CD4-positive, alpha-beta T cell treated with Interferon alpha-2 for 1 hour (primary cell): ENCODE measurements around the gene MAL.

Source experiments
- DNase-seq, 2 donors: peaks; one replicate each; pipeline ENCODE4 v3.0.0-alpha.2; 2020 to 2022

MAL gene

DNA sequence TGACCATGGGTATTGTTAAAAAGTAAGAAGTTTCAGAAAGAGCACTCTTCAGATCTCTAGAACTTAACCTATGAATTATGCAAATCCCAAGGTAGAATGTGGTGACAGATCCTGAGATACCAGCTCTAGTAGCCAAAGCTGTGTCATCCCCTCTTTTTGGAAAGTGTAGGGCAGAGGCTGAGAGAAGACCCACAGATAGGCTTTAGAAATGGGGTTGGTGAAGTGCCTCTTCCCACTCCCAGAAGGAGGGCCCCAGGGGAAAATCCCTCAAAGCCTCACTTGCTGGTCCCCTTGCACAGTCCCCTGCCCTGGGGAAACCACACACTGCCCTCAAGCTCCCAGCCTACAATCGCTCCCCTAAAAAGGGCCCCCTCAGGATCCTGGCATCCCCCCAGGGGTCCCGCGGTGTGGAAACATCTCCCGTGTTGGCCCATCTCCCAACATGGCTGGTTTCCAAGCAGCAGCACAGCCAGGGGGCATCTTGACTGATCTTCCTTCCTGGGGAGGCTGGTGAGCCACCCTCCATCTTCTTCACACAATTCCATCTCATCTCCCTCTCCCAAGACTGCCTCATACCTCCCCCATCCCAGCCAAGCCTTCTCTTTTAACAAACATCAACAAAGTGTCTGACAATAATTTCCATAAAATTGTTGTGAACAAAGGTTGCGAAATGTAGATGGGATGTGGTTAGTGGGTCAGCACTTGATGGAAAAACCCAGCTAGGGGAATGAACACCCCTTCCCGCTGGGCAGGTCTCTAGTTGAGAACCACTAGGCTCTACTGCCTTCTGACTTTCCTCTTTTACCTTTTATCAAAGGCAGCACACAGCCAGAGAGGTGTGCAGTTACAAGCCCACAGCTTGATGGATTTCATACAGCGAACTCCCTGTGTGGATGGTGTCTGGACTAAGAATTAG, 25.1 kb downstream of the MAL start:
- no peak for DNase-seq

DNA sequence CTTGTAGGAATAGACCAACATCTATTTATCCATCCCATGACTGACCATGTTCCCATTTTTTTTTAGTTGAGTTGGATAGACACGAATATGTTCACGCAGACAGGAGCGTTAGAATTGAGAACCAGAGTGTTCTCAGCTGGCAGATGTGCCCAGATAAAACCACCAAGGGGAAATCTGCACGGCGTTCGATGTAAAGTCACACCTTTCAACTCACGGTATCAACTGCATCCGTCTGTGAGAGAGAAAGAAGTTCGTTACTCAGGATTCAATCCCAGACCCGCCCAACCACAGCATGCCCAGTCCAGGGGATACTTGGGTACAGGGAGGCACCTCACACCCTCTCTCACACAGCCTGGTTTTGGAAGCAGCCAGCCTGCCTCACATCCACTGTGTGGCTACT, 26.1 kb downstream of the MAL start:
- no peak for DNase-seq

DNA sequence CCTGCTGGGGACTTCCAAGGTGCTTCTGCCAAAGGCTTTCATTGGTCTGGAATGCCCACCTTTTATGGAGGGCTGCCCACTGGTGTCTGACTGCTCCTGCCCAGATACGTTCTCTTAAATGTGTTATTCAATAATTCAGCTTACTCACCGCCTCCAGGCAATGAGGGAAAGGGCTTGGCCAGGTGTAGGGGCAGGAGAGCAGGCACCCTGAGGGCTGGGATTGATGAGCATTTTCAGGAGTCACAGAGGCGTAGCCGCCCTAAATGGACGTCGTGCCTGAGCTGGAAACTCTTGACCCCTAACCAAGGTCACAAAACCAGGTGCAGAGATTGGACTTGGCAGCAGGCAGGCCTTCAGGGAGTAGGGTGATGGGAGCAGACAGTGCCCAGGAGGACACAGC, 26.8 kb downstream of the MAL start:
- DNase-seq, result no peak

DNA sequence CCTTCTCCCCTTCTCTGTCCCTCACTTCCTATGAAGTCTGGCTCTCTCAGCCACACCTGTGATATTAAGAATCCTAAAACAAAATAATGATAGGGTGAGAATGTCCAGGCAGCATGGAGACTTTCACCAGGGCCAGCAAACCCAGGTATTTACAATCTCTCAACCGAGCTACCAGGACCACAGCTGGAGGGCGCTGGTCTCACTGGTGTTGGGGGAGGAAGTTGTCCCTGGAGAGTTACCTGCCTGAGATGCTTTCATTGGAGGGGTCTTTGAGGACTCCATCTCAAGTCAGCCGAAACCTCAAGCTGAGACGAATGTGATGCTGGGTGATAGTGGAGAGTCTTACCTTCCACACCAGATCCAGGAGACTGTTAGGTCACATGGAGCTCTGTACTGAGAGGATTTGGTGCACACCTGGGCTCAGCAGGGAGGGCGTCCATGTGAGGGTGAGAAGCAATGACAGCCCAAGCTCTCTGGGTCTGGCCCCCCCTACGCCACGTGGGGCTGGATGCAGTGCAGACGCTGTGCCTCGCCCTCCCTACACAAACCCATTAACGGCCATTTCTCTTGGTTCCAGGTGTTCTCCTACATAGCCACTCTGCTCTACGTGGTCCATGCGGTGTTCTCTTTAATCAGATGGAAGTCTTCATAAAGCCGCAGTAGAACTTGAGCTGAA, 27.4 kb downstream of the MAL start:
- DNase-seq, result no peak

DNA sequence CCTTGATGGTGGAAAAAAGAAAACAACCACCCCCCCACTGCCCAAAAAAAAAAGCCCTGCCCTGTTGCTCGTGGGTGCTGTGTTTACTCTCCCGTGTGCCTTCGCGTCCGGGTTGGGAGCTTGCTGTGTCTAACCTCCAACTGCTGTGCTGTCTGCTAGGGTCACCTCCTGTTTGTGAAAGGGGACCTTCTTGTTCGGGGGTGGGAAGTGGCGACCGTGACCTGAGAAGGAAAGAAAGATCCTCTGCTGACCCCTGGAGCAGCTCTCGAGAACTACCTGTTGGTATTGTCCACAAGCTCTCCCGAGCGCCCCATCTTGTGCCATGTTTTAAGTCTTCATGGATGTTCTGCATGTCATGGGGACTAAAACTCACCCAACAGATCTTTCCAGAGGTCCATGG, 28.0 kb downstream of the MAL start:
- no peak for DNase-seq

DNA sequence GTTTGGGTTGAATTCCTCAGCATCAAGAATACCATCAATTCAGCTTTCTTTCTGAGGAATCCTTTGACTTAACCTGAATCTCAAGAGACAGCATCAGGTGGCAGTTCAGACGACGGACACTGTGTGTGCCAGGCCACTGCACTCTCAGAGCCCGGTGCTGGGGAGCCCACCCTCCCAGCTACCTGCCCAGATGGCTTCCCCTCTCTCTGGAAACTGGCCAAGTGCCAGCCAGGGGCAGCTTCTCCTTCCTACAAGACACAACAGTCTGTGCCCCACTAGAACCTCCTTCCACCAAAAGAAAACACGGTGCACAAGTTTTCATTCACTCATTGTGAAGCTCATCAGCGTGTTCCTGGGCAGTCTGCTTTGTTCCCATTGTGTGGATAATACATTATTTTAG, 28.5 kb downstream of the MAL start:
- no peak for DNase-seq

DNA sequence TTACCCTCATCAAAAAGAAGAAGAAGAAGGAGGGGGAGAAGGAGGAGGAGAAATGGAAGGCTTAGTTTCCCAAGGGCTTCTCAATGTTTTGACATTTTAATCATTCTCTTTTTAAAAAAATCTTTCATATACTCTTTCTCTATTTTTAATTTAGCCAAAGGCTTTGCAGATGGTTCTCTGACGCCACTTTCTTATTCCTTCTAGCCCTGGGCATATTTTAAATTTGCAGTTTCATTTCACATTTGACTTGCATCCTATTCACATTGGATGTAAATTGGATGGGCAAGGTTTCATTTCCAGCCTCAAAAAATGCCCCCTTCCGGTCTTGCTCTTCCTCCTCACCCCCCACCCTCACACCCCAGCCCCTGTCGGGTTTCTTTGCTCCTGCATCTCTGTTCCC, 29.8 kb downstream of the MAL start:
- no peak for DNase-seq

DNA sequence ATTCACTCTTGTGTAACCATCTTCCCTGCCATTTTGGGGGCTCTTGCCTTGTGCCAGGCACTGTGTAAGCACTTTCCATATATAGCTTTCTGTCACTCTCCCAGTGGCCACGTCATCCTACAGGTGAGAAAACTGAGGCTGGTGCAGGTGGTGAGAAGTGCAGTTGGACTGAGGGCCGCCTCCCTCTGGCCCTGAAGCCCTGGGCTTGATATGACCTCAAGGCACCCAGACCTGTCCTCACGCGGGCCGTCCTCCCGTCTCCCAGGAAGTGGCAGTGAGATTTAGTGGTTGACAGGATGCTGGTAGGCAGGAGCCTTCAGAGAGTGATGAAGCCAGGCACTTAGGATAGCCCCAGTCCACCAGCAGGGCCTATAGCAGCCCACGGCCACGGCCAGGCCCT, 30.5 kb downstream of the MAL start:
- DNase-seq, result no peak

DNA sequence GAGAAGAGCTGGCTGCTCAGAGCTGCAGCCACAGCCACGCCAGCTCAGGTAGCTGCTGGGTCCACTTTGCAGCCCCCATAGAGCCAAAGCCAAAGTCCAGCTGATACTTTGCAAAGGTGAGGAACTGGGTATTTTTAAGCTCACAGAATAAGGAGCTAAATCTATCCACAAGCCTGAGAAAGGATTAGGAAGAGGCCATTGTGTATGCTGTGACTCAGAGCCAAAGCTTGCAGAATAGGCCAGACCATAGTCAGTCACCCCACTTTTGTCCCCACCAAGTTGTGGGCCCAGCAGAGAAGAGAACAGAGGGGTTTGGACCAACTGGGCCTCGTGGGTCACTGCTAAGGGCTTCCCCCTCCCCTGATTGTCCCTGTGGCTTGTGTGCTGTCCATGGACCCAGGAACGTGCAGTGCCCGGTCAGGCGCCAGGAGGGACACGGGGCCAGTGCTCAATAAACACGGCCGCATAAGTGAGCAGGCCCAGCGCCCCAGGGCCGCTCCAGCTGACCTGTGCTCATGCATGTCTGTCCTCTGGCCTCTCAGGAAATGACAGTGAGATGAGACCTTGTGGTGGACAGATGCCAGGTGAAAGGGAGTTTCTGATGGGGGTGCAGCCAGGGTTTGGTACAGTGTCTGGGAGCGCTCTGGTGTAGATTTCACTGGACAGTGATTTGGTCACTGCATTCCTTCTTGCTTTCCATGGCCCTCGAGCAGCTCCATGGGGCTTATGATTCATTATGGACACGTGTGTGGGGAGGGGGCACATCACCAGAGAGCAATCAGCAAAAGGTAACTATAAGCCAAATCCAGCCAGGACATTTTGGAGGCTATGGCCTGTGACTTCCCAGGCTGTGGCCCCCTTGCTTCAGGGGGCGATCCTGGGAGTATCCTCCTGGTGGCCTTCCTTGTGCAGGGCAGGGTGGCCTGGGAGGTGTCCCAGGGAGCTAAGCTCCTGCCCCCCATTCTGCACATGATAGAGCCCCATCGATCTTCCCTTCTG, 31.3 kb downstream of the MAL start:
- DNase-seq, result no peak

DNA sequence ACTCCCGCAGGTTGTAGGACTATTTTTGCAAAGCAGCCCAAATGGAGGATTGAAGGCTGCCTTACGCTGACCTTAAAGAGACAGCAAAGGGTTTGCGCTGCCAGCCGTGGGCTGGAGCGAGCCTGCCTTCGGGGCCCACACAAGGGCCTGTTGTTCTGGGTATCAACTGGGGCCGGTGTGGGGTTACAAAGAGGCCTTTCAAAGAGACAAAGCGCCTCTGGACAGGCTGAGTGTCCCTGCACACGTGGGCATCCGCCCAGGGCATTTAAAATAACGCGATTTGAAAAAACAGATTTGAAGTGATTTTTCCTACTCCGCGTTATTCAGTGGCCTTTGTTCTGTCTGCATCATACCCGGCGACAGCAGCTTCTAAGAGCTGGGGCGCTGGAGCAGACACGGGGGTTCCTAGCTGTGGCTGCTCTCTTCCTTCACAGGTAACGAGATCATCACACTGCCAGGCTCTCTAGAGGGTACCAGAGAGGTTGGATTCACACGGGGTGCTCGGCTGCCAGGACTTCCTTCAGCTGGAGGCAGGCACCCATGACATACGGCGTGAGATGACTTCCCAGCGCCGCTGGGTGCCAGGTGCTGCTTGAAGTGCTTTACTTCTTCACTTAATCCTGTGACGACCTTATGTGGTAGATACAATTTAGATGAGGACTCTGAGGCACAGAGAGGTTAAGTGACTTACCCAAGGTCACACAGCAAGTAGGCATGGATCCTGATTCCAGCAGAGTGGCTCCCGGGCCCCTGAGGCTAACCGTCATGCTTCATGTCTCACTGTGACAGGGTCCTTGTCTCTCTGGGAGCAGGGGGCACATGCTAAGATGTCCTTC, 32.2 kb downstream of the MAL start:
- no peak for DNase-seq

DNA sequence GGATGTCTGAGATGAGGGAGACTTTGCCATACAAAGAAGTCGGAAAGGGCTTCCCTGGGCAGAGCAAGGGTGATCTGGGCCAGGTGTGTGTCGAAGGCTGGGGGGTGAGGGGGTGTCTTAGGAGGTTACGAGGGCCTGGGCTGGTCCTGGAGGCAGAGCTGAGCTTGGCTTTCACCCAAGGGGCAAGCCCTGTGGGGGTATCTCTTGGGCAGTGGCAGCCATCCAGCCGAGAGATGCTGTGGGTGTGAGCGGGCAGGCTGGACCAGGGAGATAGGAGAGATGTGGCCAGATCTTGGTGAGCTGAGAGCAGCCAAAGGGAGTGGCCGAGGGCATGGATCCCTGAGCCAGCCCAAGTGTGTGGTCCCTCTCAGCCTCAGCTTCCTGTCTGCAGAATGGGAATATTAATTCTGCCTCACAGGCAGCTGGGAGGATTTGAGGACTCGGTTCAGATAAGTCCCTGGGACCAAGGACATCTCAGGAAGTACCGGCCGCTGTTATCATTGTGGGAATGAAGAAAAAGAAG, 33.0 kb downstream of the MAL start:
- DNase-seq, result no peak

DNA sequence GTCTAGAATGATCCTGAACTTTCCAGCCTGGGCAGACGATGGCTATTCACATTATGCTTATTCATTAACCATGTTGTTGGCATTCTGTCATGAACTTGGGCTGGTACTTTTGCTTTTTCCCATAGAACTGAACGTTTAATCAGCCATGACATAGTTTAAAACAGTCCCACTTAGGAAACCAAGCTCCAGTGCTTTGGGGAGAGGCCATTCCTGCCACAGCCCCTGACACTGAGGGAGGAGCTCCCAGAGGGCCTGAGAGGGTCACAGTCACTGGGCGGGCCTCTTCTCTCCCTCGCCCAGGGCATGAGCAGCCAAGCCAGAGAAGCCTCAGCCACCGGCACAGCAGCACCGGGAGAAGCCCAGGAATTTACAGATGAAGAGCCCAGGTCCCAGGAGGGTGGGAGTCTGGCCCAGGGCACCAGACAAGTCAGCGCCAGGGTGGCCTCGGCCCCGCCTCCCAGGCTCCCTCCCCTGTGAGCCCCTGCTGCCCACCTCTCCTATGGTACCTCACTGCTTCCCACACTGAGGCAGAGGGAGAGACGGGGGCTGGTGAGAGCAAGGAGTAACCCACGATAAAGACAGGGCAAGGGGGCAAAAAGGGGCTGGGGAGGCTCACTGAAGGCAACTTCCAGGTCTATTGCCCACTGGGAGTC, 33.6 kb downstream of the MAL start:
- DNase-seq, result no peak

DNA sequence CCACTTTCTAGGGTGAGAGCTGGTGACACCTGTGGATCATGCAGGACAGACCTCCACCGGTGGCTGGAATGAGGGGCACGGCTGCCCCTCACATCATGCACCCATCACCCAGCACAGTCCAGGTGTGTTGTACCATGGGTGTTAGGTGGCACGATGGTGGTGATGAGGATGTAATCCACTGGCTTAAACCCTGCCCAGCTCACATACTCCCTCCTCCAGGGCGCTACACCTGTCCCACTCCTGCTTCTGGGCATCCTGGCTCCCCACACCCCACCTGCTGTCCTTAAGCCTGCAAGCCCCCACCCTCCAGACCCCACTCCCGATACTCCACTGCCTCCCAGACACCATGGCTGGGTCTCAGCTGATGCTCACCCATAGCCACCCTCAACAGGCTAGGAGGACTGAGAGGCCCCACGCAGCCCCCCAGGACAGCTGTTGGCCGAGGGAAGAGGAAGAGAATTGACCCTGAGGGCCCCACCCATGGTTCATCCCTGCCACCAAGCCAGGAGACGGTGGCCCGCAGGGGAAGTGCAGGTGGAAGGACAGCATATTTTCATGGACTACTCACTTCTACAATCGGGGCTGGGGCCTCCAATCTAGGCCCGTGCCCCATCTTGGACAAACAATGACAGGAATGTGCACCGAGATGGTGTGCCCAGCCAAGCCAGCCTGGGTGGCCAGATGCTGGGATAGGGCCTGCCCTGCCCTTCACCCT, 34.3 kb downstream of the MAL start:
- no peak for DNase-seq

DNA sequence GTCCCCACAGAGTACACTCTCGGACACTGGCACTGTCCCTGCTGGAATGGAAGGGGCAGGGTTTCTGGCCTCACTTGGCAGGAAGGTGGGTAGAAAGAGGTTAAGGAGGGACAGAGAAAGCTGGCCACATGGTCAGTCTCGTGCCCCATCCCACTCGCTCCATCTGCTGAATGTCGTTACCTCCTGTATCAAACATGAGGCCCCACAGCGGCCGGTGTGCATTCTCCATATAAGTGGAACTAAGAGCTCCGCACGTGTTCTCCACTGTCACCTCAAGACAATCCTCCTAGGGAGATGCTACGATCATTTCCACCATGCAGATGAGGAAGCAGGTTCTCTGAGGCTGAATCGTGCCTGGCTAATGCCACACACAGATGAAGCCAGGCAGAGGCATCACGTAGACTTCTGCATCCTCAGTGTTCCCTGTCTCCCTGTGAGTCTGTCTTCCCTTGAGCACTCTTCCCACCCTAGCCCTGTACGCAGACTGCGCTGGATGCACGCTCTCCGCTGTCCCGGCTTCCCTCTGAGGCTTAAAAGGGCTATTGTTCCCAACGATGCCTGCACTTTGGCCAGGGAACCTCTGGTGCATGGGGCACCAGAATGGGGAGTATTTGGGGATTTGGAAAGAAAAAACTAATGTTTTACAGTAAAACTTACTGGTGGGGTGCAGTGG, 35.1 kb downstream of the MAL start:
- DNase-seq, result no peak

DNA sequence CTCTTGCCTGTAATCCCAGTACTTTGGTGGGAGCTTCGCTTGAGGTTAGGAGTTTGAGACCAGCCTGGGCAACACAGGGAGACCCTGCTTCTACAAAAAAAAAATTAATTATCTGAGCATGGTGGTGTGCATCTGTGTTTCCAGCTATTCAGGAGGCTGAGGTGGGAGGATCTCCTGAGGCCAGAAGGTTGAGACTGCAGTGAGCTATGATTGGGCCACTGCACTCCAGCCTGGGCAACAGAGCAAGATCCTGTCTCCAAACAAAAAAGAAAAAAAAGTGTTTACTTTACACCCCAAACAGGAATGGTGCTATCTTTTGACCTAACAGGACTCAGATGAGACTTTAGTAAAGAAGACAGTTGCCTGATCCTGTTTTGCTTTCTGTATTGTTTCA, 35.6 kb downstream of the MAL start:
- DNase-seq, result no peak

DNA sequence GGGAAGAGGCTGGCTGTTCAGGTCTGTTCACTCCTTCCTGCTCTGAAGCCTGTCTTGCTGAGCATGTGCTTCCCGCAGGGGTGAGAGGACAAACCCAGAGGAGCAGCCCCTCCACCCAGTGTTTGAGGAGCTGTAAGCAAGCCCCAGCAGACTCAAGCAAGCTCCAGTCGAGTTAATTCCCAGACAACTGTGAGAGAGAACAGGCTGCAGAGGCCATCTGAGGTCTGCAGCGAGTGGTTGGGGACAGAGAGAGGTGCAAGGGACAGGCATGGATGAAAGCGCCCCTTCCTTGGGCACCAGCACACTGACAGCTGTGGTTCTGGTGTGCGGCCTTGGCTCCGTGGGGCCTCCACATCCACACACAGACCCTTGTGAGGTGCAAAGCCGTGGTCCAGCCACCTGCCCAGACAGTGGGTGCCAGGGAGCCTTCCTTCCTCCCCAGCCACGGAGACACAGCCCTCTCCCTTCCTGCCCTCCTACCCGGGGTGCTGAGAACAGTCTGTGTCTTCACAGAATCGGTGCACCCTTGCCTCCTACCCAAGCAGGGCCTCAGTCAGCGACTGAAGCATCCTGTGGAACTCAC, 36.2 kb downstream of the MAL start:
- no peak for DNase-seq

DNA sequence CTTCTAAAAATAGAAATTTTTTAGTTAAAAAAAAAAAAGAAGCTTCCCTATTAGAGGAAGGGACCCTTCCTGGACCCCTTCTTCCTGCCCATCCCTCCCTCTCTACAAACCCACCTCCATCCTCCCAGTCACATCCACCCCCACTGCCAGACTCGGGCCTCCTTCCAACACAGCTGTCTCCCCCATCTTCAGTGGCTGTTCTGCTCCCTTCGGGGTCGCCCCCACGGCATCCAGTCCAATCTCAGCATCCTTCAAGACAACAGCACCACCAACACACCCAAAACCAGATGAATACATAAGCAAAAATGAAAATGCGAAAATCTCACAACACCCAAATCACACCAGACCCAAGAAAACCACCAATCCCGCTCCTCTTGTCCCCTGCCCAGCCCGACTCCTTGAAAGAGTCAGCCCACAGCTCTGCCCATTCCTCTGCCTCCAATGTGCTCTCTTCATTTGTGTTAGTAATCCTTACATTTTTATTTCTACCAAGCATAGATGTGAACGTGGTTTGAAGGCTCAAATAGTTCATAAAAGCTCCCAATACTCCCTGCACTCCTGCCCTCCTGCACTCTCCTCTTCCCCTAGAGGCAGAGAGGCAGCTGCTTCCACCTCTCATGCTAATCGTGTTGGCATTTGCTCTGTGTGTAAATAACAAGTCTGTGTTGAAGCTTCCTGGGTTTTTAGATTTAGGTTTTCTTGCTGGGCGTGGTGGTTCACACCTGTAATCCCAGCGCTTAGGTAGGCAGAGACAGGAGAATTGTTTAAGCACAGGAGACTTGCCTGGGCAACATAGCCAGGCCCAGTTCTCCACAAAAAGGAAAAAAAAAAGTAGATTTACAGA, 37.0 kb downstream of the MAL start:
- no peak for DNase-seq

DNA sequence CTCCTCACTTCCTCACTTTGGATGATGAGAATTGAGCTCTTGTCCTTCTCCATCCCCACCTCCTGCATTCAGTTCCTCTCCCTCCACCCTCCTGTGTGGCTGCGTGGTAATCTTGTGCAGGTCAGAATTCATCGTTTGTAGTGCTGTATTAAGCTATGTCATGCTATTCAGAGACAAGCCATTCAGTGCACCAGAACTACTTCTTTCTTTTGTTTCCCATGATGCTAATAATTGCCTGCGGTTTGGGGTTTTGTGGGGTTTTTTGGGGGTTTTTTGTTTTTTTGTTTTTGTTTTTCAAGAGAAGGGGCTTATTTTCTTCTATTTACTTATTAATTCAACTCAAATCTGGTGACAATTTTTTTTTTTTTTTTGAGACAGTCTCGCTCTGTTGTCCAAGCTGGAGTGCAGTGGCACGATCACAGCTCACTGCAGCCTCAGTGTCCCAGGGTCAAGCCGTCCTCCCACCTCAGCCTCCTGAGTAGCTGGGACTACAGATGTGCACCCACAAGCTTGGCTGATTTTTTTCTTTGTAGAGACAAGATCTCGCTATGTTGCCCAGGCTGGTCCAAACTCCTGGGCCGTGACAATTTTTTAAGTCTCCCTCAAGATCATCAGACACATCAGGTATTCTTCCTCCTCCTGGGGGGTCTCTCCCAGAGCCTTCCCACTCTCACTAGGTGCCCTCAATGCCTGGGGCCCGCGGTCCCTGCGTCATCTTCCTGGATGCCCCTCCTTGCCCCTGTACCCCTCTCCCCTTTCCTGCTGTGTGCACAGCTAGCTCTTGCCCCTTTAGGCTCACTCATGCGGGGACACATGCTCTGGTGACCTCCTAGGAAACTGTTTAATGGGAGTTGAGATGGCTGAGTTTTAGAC, 37.8 kb downstream of the MAL start:
- no peak for DNase-seq
